H1 (cell line): ENCODE results near the gene FNDC3A. TPM values are rescaled to one million over a fixed set of nuclear protein-coding genes. Genes with fewer than 3 reads are reported as not detected.

Source experiments
- CTCF ChIA-PET: fragments of 300-600 bp; sonication (Branson Sonifier 250); formaldehyde crosslinking; loops from one replicate; lab custom pipeline; 2021; ENCODE audit not compliant: partially characterized antibody; lab: Charles Lee
- POLR2A ChIA-PET: fragments of 300-600 bp; sonication (Branson Sonifier 250); formaldehyde crosslinking; loops from one replicate; lab custom pipeline; 2021; ENCODE audit warnings: inconsistent platforms; ENCODE audit not compliant: partially characterized antibody; lab: Charles Lee
- DNase-seq, 2 experiments: peaks; one replicate each; pipeline versions ENCODE4 v3.0.0 to v3.0.0-alpha.2; 2010 to 2022; ENCODE audit warnings: low spot score in 2 of 2, low read depth in 1 of 2, mixed read lengths in 1 of 2
- FAIRE-seq: peaks from 2 replicates; lab custom pipeline; 2011; peaks lifted over from hg19 to GRCh38; lab: Jason Lieb, UNC
- H2AFZ ChIP-seq: 2 replicates; pipeline ENCODE4 v1.8.1; 2012; ENCODE audit warnings: low read length, inconsistent platforms
- H2AK5ac ChIP-seq: 2 replicates; pipeline ENCODE4 v1.6.1; 2013; ENCODE audit warnings: low read depth, low read length
- H2BK120ac ChIP-seq: replicated peaks from 2 replicates; pipeline ENCODE3; 2013; ENCODE audit warnings: low read depth, low read length, inconsistent platforms
- H2BK12ac ChIP-seq: 2 replicates; pipeline ENCODE4 v1.6.1; 2013; ENCODE audit warnings: low read depth, low read length
- H2BK15ac ChIP-seq: 2 replicates; pipeline ENCODE4 v1.6.1; 2013; ENCODE audit warnings: low read length
- H2BK20ac ChIP-seq: 2 replicates; pipeline ENCODE4 v1.6.1; 2013; ENCODE audit warnings: low read length
- H2BK5ac ChIP-seq: 2 replicates; pipeline ENCODE4 v1.6.1; 2013; ENCODE audit warnings: low read depth, low read length
- H3K14ac ChIP-seq: 2 replicates; pipeline ENCODE4 v1.6.1; 2013; ENCODE audit warnings: inconsistent platforms; ENCODE audit not compliant: insufficient read length
- H3K18ac ChIP-seq: 2 replicates; pipeline ENCODE4 v1.6.1; 2013; ENCODE audit warnings: low read length; ENCODE audit errors: extremely low read depth
- H3K23ac ChIP-seq: 2 replicates; pipeline ENCODE4 v1.6.1; 2013; ENCODE audit warnings: inconsistent platforms; ENCODE audit not compliant: insufficient read length
- H3K23me2 ChIP-seq: 2 replicates; pipeline ENCODE4 v1.6.1; 2013; ENCODE audit warnings: low read depth, low read length
- H3K27ac ChIP-seq: 2 replicates; pipeline ENCODE4 v1.6.1; 2011; ENCODE audit warnings: low read depth, low read length, inconsistent platforms
- H3K27me3 ChIP-seq, 4 experiments: replicated peaks in 1 of 4; 1 replicate in 1 of 4; 2 replicates in 3 of 4; pipeline versions ENCODE4 v1.6.1 to v1.8.1; 2011 to 2013; ENCODE audit warnings: low read length in 3 of 4, mild to moderate bottlenecking in 3 of 4, inconsistent platforms in 2 of 4, mixed read lengths in 2 of 4, moderate library complexity in 1 of 4; ENCODE audit not compliant: control insufficient read depth in 3 of 4, insufficient read depth in 3 of 4; ENCODE audit errors: extremely low read depth in 1 of 4
- H3K36me3 ChIP-seq, 4 experiments: 2 replicates each; pipeline versions ENCODE4 v1.6.1 to v1.8.1; 2011 to 2013; ENCODE audit warnings: mild to moderate bottlenecking in 4 of 4, low read length in 3 of 4, moderate library complexity in 2 of 4, control low read depth in 1 of 4, inconsistent platforms in 1 of 4; ENCODE audit not compliant: insufficient read depth in 4 of 4, control insufficient read depth in 2 of 4
- H3K4ac ChIP-seq: replicated peaks from 2 replicates; pipeline ENCODE3; 2013; ENCODE audit warnings: low read length, low read depth, mixed read lengths, inconsistent platforms; ENCODE audit not compliant: insufficient read length
- H3K4me1 ChIP-seq, 4 experiments: replicated peaks in 1 of 4; 1 replicate in 1 of 4; 2 replicates in 3 of 4; pipeline versions ENCODE4 v1.6.1 to v1.8.1; 2011 to 2013; ENCODE audit warnings: low read length in 3 of 4, inconsistent platforms in 2 of 4, mixed read lengths in 1 of 4; ENCODE audit not compliant: insufficient read depth in 4 of 4, control insufficient read depth in 3 of 4
- H3K4me2 ChIP-seq, 2 experiments: 2 replicates each; pipeline versions ENCODE4 v1.6.1 to v1.8.1; 2011 to 2013; ENCODE audit warnings: low read depth in 2 of 2, low read length in 2 of 2, control low read depth in 1 of 2, inconsistent platforms in 1 of 2, mild to moderate bottlenecking in 1 of 2; ENCODE audit not compliant: insufficient read depth in 1 of 2
- H3K4me3 ChIP-seq, 4 experiments: fragments of 200-600, 300-600 bp in 1 of 4; sonication (generic), shearing (Covaris generic), sonication (Bioruptor Twin) in 1 of 4; 2 replicates each; pipeline versions ENCODE4 v1.5.1 to v1.8.1; 2011 to 2016; ENCODE audit warnings: low read length in 4 of 4, low read depth in 3 of 4, control low read depth in 2 of 4, inconsistent platforms in 2 of 4, mild to moderate bottlenecking in 2 of 4, mixed read lengths in 1 of 4, moderate library complexity in 1 of 4; ENCODE audit not compliant: insufficient read depth in 2 of 4; ENCODE audit errors: extremely low read depth in 1 of 4
- H3K56ac ChIP-seq: replicated peaks from 2 replicates; pipeline ENCODE3; 2013; ENCODE audit warnings: low read depth, mild to moderate bottlenecking, mixed read lengths, low read length, inconsistent platforms; ENCODE audit not compliant: insufficient read length
- H3K79me1 ChIP-seq: 2 replicates; pipeline ENCODE4 v1.6.1; 2013; ENCODE audit warnings: low read depth, low read length, control low read depth
- H3K79me2 ChIP-seq, 2 experiments: 2 replicates each; pipeline versions ENCODE4 v1.6.1 to v1.8.1; 2012 to 2013; ENCODE audit warnings: low read length in 2 of 2, mild to moderate bottlenecking in 2 of 2, inconsistent platforms in 1 of 2; ENCODE audit not compliant: insufficient read depth in 2 of 2, control insufficient read depth in 1 of 2
- H3K9ac ChIP-seq, 4 experiments: replicated peaks in 1 of 4; 1 replicate in 1 of 4; 2 replicates in 3 of 4; pipeline versions ENCODE4 v1.6.1 to v1.8.1; 2011 to 2013; ENCODE audit warnings: low read depth in 3 of 4, low read length in 3 of 4, control low read depth in 2 of 4, mild to moderate bottlenecking in 2 of 4, moderate library complexity in 2 of 4, inconsistent platforms in 1 of 4; ENCODE audit errors: extremely low read depth in 1 of 4
- H3K9me3 ChIP-seq, 2 experiments: 2 replicates each; pipeline versions ENCODE4 v1.6.1 to v1.8.1; 2012 to 2013; ENCODE audit warnings: mild to moderate bottlenecking in 2 of 2, moderate library complexity in 2 of 2, control low read depth in 1 of 2, inconsistent platforms in 1 of 2, low read depth in 1 of 2, low read length in 1 of 2, mixed read lengths in 1 of 2; ENCODE audit not compliant: insufficient read depth in 2 of 2
- H4K20me1 ChIP-seq, 2 experiments: replicated peaks in 1 of 2; 2 replicates each; pipeline versions ENCODE3 to v1.8.1; 2011 to 2013; ENCODE audit warnings: inconsistent platforms in 2 of 2, low read length in 2 of 2, mild to moderate bottlenecking in 1 of 2; ENCODE audit not compliant: insufficient read depth in 2 of 2, control insufficient read depth in 1 of 2
- H4K5ac ChIP-seq: 2 replicates; pipeline ENCODE4 v1.6.1; 2013; ENCODE audit warnings: low read length, low read depth, mixed read lengths, inconsistent platforms; ENCODE audit not compliant: insufficient read length
- H4K8ac ChIP-seq: 2 replicates; pipeline ENCODE4 v1.8.0; 2013; ENCODE audit warnings: mild to moderate bottlenecking, moderate library complexity, low read length, inconsistent platforms; ENCODE audit not compliant: insufficient read depth; ENCODE audit errors: extremely low read depth
- H4K91ac ChIP-seq: replicated peaks from 2 replicates; pipeline ENCODE3; 2013; ENCODE audit warnings: low read length, mixed read lengths, inconsistent platforms; ENCODE audit not compliant: insufficient read length
- CEBPB ChIP-seq: IDR thresholded peaks from 2 replicates; pipeline ENCODE4 v1.6.1; 2012; ENCODE audit warnings: low read depth, low read length
- EP300 ChIP-seq, 2 experiments: IDR thresholded peaks; 1 replicate in 1 of 2; 2 replicates in 1 of 2; pipeline ENCODE4 v1.6.1; 2011 to 2012; ENCODE audit warnings: low read depth in 2 of 2, low read length in 2 of 2, mild to moderate bottlenecking in 2 of 2, borderline replicate concordance in 1 of 2, inconsistent platforms in 1 of 2, moderate library complexity in 1 of 2
- JUN ChIP-seq: IDR thresholded peaks from 2 replicates; pipeline ENCODE4 v1.6.1; 2011; ENCODE audit warnings: low read depth, mild to moderate bottlenecking, improper control_type of control experiment, low read length
- KDM1A ChIP-seq: fragments of 200-600, 300-600 bp; sonication (generic); IDR thresholded peaks from 2 replicates; pipeline ENCODE4 v1.7.1; 2016; ENCODE audit warnings: mild to moderate bottlenecking, low read length, borderline replicate concordance
- NRF1 ChIP-seq: IDR thresholded peaks from 2 replicates; pipeline ENCODE4 v1.6.1; 2011; ENCODE audit warnings: mild to moderate bottlenecking, low read depth, low read length, improper control_type of control experiment
- SIN3A ChIP-seq, 2 experiments: IDR thresholded peaks in 1 of 2; conservative IDR thresholded peaks in 1 of 2; 2 replicates each; pipeline ENCODE4 v1.6.1; 2011 to 2012; ENCODE audit warnings: low read length in 2 of 2, improper control_type of control experiment in 1 of 2, low read depth in 1 of 2, mild to moderate bottlenecking in 1 of 2
- TEAD4 ChIP-seq: IDR thresholded peaks from 2 replicates; pipeline ENCODE4 v1.6.1; 2012; ENCODE audit warnings: low read depth, low read length, inconsistent platforms, mixed read lengths
- WGBS, 2 experiments: shearing (Covaris generic) in 1 of 2; methylation state at CpG; one replicate each; pipeline versions ENCODE4 v1.1.6 to v1.1.7; 2013 to 2015; ENCODE audit warnings: low lambda C conversion rate in 2 of 2, mixed read lengths in 2 of 2, inconsistent platforms in 1 of 2, low coverage in 1 of 2, missing lambda C conversion rate in 1 of 2; ENCODE audit not compliant: insufficient replicate concordance in 2 of 2, insufficient coverage in 1 of 2, insufficient read length in 1 of 2; ENCODE audit errors: extremely low coverage in 1 of 2, missing lambda C conversion rate in 1 of 2; 5-methylcytosine and 5-hydroxymethylcytosine counted together
- polyA plus RNA-seq, 7 experiments: library from polyadenylated mRNA; depleted of rRNA in 3 of 7; stranded (reverse) in 5 of 7; unstranded in 2 of 7; fragments of >200 nt in 5 of 7; fragments of 200-250 nt in 2 of 7; gene quantifications; 1 replicate in 5 of 7; 2 replicates in 1 of 7; 4 replicates in 1 of 7; pipeline versions ENCODE4 v1.2.1 to v1.2.3, GENCODE V29; 2011 to 2013; ENCODE audit warnings: missing spikeins in 2 of 7, mixed read lengths in 2 of 7
- total RNA-seq: library from RNA; stranded (reverse); fragmentation: NEBNext Ultra II Directional; extraction: Animal tissue kit (Norgen Biotek cat#: 25700); gene quantifications from 2 replicates; pipeline ENCODE4 v1.2.1, GENCODE V29; 2021

The FNDC3A gene
- total and polyA plus RNA-seq, 2 of the 8 experiments (the other 6 are each of a cell fraction or from before 2014, with no cell fraction given) = 14.6 to 26.0 TPM

- no peak overlapping the region for H2BK12ac ChIP-seq
- H3K36me3 ChIP-seq = peaks cover 0 to 4% (median 0%) of the 10 kb centered on the region in 4 experiments; a peak in 1 of 8 replicates
- no peak overlapping the region for H2BK20ac ChIP-seq
- H3K4me2 ChIP-seq = no peak overlapping the region
- H3K56ac ChIP-seq = no peak overlapping the region
- peaks cover 5% of the 10 kb centered on the region; the same call in 1 of the 2 replicates for H3K23me2 ChIP-seq
- no peak overlapping the region for H3K18ac ChIP-seq
- H3K4me1 ChIP-seq = peaks cover 0 to 3% (median under 1%) of the 10 kb centered on the region in 4 experiments; a peak in 4 of 7 replicates
- no peak overlapping the region for H2BK120ac ChIP-seq
- POLR2A ChIA-PET = no interaction called here
- no peak overlapping the region for H3K23ac ChIP-seq
- H4K91ac ChIP-seq = no peak overlapping the region
- H3K9me3 ChIP-seq = no peaks in the 10 kb centered on the region
- no peak overlapping the region for H2BK5ac ChIP-seq
- H3K79me1 ChIP-seq = no peaks in the 10 kb centered on the region
- no peak overlapping the region for H3K9ac ChIP-seq
- no peak overlapping the region for H2AK5ac ChIP-seq
- H3K14ac ChIP-seq = no peak overlapping the region
- no peak overlapping the region for H2BK15ac ChIP-seq
- TF ChIP-seq SIN3A (conservative IDR thresholded peaks at IDR 0.05 in 1 of 2, IDR thresholded peaks at IDR 0.05 in 1 of 2; ENCODE audit: low read depth in 1 of 2, low read length in 2 of 2) = no peak
- TF ChIP-seq TEAD4 = no peak
- no peak for TF ChIP-seq EP300 (IDR thresholded peaks at IDR 0.05; ENCODE audit: borderline replicate concordance in 1 of 2, low read depth in 2 of 2, low read length in 2 of 2)
- peak; percentile 44; the same call in 1 of the 2 replicates for TF ChIP-seq CEBPB
- TF ChIP-seq JUN = no peak
- no peak for TF ChIP-seq NRF1
- TF ChIP-seq KDM1A = no peak
- H2AFZ ChIP-seq = no peak overlapping the region
- H3K27ac ChIP-seq = no peak overlapping the region
- peaks cover 22 to 35% (median 32%) of the 10 kb centered on the region in 4 experiments for H3K27me3 ChIP-seq
- H4K8ac ChIP-seq = no peak overlapping the region
- H4K5ac ChIP-seq = no peak overlapping the region
- no peak overlapping the region for H3K4me3 ChIP-seq
- 70% methylated on average over 4 of the region's 5 CpGs; no CpG with 5 or more reads in 1 of the 2 experiments for WGBS, 2 experiments
- no peak for DNase-seq
- no peaks in the 10 kb centered on the region for H3K79me2 ChIP-seq
- peaks cover 0 to 2% of the 10 kb centered on the region in 2 experiments for H4K20me1 ChIP-seq
- no peak overlapping the region for H3K4ac ChIP-seq
- FAIRE-seq = no peak
- CTCF ChIA-PET = interaction anchor here (0.7 to 2.6 kb wide), 5 partner anchors 9 to 430 kb away, joined by 3 to 12 read pairs (median 6); no protein-coding TSS in a partner anchor
These were observed 249.7 kb downstream of the FNDC3A start for GRCh38 chr13:49225223-49226042.
